Vagina (tissue), 2 donors: ENCODE data around the gene SUSD3.

Experiments used
- CTCF ChIP-seq, 3 experiments: fragments of 450-650 bp in 2 of 3; fragments of 200-600 bp in 1 of 3; sonication (generic) in 1 of 3; IDR thresholded peaks; one replicate each; pipeline ENCODE4 v1.5.1; 2017 to 2019; ENCODE audit warnings: antibody characterized with exemption in 3 of 3, mild to moderate bottlenecking in 2 of 3, moderate library complexity in 2 of 3
- POLR2AphosphoS5 ChIP-seq, 2 donors: sonication (generic); formaldehyde crosslinking; IDR thresholded peaks; one replicate each; pipeline ENCODE4 v1.9.0; 2017; ENCODE audit warnings: antibody characterized with exemption in 2 of 2, mild to moderate bottlenecking in 2 of 2, low read depth in 1 of 2; ENCODE audit not compliant: insufficient read depth in 1 of 2

DNA sequence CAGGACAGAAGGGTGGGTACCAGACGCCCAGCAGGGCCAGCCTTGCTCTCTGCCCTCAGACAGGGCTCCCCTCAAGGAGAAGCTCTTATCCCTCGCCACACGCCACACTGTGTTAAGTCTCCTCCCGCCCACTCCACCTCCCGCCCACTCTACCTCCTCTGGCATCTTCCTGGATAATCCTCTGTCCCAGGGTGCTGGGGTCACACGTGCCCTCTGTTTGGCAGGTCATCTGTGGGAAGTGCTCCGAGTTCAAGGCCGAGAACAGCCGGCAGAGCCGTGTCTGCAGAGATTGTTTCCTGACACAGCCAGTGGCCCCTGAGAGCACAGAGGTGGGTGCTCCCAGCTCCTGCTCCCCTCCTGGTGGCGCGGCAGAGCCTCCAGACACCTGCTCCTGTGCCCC lies 26.0 kb upstream of the SUSD3 start:
- TF ChIP-seq CTCF (IDR thresholded peaks at IDR 0.05), result no peak
- no peak for TF ChIP-seq POLR2AphosphoS5 (IDR thresholded peaks at IDR 0.05; ENCODE audit: insufficient read depth in 1 of 2, low read depth in 1 of 2)
